ENCODE results near the gene CLASP2.
A peak's percentile ranks its signal among the peaks of the same experiment; 100 is the strongest.

Gene CLASP2

DNA sequence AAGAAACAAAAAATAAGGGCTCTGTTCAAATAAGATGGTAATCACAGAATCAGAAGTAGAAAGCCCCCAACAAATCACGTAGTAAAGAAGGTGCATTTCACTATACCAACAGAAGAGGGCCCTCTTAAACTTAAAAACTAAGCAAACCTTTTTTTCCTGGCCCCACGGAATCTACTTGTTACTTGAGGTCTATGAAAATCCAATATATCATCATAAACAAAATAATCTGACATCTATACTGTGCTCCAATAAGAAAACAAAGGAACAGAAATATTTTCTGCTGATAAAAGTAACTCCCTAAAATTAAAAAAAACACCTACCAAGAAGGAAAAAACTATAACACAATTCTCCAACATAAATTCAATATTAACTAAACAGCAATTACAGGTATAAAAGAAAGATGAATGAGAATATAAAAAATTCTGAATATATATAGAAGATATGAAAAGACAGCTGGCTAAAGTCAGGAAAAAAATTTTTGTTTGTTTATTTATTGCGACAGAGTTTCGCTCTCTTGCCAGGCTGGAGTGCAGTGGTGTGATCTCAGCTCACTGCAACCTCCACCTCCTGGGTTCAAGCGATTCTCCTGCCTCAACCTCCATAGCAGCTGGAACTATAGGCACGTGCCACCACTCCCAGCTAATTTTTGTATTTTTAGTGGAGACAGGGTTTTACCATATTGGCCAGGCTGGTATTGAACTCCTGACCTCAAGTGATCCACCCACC lies 81.8 kb downstream of the CLASP2 start:
- DNase-seq (ENCODE audit: low read depth), result peak; percentile 78

DNA sequence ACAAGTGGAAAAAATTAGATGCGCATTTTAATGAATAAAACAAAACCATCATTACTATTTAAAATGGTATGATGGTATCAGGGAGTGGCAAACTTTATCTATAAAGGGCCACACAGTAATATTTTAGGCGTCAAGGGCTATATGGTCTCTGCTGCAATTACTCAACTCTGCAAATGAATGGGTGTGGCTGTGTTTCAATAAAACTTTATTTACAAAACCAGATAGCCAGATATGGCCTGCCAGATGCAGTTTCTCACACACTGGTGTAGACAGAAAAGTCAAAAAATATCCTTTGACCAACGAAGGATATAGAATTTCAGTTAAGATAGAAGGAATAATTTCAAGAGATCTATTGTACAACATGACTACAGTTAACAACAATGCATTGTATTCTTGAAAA lies 83.8 kb downstream of the CLASP2 start:
- no peak for DNase-seq (ENCODE audit: low read depth)

DNA sequence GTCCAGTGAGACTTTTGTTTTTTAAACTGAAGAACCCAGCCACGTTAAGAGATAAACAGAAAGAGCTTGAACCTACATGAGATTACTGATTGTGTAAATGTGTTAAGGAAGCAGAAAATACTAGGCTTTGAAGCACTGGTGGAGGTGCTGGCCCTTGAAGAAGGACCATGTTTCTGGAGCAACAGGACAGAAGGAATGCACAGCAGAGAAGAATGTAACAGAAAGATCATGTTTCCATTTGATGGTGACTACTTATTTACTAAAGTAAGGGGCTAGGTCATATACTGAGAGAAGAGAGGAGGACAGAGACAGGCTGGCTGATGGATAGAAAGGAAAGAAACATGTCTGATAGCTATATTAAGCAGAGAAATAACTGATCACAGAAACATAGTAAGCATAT lies 88.8 kb downstream of the CLASP2 start:
- no peak for DNase-seq (ENCODE audit: low read depth)

DNA sequence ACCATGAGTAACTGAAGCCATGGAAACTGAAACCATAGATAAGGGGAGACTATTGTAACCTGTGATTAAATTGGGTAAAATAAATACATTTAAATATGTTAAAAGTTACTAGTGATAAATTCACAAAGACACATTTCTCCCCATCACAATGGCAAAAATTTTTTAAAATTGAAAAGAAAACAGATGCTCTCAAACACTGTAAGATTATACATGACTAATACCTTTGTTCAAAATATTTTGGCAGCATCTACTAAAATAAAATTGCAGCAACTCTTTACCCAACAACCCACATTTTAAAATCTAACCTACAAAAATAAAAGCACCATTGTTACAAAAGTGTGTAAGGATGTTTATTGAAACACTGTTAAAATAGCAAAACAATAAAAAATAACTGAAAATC lies 93.3 kb downstream of the CLASP2 start:
- no peak for DNase-seq (ENCODE audit: low read depth)

DNA sequence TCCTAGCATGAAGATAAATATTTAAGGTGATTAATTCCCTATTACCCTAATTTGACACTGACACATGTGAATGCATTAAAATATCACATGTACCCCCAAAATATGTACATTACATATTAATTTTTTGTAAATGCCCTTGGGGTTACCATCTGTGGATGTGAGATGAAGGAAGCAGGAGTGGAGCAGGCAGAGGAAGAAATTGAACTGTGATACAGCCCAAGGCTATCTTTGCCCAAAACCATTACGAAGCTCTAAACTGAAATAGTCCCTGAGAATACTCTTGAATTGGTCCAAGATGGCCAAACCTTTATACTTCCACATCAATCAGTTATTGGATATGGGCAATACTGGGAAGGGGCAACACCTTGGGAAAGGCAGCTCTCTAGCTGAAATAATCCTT lies 105.0 kb downstream of the CLASP2 start:
- no peak for DNase-seq (ENCODE audit: low read depth)

DNA sequence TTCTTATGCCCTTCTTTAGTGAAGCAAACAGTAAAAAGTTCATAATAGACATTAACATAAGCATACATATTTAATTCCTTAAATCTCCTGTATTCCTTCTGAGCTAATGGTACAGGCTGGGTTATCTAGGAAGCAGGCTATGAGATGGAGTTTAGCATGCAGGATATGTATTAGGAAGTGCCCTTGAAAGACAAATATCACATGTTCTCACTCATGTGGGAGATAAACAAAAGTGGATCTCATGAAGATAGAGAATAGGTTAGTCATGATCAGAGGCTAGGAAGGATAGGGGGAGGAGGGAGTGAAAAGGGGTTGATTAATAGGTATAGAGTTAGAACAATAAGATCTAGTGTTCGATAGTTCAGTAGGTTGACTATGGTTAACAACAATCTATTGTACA lies 105.4 kb downstream of the CLASP2 start:
- DNase-seq (ENCODE audit: low read depth), result no peak

DNA sequence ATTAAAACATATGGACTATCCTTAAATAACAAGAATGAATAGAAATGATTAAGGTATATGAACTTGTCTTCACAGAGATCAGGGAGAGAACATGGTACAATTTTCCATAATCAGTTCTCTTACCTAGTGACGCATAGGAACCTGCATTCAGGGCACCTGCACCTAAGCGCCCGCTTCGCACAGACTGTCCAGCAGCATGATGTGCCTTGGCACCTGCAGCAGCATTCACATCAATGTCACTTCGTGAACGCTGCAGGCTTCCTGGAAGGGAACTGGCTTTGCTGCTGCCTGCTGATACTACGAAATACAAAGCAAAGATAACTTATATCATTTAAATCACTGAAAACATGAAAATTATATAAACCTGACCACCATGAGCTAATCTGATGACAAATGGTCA lies 115.2 kb downstream of the CLASP2 start:
- no peak for DNase-seq (ENCODE audit: low read depth)

DNA sequence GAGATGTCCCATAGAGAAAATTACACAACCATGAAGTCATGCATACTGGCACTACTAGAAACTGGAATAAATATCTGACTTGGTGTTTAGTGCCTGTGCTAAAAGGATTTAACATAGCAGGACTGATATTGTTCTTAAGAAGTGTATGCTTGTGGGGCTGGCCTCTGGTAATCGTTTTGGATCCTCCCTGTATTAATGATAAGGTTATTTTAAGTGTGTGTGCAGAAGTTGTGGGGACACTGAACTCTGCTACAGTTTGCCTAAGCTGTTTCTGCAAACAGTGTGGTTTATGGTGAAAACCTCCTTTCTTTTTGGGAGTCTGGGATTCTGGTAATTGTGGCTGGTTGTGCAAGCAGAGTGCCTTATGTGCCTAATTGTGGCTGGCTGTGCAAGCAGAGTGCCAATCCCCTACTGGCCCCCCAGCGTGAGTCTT lies 120.8 kb downstream of the CLASP2 start:
- DNase-seq (ENCODE audit: low read depth), result no peak

DNA sequence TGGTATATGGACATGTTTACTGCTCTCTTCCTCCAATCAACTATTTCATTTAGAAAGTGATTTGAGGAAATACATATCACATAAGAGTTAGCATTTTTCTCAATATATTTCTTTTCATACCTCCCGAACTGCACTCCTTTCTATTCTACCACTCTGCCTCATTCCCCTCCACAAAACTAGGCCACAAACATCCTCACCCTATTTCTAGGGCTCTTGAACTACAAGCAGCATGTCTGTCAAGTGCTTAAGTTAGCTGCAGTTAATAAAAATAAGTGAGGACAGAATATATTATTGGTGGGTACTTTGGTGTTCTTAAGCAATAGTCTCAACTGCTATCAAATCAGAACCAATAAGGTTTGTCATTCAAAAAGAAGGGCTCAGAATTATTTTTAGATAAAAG lies 125.1 kb downstream of the CLASP2 start:
- no peak for DNase-seq (ENCODE audit: low read depth)

DNA sequence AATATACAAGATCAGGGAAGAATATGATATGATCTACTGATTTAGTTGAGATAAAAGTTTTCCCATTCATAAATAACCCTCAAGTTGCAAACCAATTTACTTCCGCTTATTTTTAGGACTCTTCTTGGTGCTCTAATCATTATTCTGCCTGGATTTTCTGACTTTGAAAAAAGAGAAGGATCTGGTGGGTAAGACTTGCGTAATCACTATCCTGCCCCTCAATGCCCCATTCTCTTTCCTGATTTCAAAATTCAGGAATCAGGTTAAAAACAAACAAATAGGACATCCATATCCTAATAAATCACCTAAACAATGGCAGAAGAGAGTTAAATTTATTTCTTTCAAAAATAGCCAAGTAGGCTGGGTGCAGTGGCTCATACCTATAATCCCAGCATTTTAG lies 127.5 kb downstream of the CLASP2 start:
- DNase-seq (ENCODE audit: low read depth), result no peak

DNA sequence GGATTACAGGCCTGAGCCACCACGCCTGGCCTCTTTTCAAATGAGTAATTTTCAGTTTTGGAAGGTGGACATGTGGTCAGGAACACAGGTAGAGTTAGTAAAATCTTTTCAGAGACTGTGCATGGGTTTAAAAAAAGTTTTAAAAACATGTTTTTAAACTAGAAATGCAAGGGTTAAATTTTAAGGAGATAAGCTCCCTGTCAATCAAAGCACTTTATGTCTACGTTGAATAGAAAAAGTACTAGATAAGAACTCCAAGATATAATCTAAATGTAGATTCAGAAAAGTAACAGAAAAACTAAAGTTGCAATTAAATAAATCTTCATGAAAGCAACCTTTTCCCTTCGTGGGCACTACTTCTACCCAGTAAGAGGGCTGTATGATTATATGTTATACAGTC lies 131.7 kb downstream of the CLASP2 start:
- DNase-seq (ENCODE audit: low read depth), result no peak

DNA sequence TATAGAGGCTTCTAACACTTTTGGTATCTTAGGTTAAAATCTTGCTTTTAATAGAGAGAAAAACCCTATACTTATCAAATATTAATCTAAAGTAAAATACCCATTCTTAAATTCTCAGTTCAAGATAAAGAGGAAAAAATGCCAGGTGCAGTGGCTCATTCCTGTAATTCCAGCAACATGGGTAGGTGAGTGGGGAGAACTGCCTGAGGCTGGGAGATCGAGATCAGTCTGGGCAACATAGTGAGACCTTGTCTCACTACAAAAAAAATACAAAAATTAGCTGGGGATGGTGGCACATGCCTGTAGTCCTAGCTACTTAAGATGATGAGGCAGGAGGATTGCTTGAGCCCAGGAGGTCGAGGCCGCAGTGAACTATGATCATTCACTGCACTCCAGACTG lies 135.8 kb downstream of the CLASP2 start:
- DNase-seq (ENCODE audit: low read depth), result no peak

DNA sequence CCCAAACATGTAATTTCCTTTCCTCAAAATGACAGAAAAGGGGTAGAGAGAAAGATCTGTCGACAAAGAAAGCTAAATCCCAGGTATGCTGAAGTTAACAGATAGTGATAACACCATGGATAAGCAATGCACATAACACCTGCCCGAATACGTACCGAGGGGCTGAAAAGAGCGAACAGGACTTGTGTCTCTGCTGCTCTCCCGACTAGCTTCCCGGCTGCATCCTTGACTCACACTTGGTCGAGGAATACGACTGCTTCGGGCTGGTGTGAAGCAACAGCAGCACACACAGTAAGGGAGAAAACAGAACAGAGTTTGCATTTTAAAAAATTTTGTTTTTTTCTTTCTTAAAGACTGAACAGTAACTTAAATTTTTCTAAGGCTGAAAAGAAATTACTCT lies 136.4 kb downstream of the CLASP2 start:
- DNase-seq (ENCODE audit: low read depth), result no peak

DNA sequence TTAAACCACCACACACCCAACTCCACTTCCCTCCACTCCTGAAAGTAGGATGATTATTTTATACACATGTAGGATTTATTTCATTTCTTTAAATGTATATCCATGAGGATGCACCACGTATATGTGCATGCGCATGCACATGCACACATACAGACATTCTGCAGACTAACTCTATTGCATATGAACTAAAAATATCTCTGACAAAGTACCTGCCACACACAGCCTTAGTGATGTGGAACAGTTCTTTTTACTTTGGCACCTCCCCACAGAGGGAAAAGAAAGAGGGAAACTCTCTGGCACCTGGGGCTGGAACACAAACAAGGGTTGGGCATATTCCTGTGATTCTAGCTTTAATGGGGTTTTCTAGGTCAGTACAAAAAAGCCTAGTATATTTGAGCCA lies 138.2 kb downstream of the CLASP2 start:
- no peak for DNase-seq (ENCODE audit: low read depth)

DNA sequence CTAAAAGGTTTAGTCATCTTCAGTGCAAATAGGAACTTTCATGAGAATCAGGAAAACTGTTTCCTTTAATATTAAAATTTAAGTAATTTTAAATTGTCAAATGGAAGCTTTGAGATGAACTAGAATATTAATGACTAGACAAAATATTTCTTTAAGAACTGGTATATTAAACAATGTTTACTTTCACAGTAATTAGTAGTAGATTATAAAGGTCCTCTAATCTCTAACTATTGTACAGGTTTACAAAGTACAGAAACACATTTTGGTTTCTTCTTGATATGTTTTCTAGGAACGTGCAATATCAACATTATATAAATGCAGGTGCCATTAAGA lies 138.9 kb downstream of the CLASP2 start:
- no peak for DNase-seq (ENCODE audit: low read depth)

DNA sequence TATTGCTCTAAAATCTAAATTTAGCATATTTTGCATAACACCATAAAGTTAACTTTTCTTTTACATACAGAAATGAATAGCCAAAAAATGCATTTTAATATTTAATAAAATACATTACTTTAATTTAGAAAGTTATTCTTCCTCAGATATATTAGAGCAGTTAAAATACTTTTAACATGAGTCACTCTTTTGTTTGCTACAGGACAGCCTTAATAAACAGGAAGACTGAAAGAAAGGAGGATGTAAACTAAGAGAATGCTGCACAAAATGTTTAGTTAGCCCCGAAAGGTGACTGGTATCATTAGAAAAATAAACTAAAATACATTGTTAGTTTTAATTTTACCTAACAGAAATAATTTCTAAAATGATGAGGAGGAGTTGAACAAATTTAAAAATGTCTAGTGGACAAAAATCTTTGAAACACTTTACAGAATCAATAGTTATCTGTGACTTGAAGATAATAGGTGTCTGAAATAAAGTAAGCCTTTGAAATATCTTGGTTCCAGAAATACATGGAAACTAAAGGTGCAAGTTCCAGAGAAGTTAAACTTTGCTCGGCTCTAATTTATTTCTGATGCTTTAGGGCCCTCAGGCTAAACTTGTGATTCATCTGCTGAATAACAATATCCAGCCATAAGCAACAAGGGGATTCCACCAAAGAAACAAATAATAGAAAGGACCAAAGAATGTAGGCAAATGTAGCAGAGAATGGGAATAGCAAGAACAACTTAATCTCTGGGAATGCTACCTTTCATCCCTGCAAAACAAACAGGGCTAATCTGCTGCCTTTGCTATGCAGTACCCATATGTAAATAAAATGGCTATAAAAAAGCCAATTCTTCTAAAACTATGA lies 139.5 kb downstream of the CLASP2 start:
- DNase-seq (ENCODE audit: low read depth), result peak; percentile 85

DNA sequence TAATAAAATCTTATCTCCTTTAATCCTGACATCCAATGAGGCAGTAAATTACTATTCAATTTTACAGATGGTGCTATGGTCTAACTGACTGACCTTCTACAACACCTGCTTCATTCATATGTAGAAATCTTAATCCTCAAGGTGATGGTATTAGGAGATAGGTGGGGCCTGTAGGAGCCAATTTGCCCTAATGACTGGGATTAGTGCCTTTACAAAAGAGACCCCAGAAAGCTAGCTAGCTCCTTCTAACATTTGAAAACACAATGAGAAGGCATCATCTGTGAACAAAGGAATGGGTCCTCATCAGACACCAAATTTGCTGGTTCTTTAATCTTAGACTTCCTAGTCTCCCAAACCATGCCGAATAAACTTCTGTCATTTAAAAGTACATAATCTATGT lies 140.5 kb downstream of the CLASP2 start:
- no peak for DNase-seq (ENCODE audit: low read depth)

DNA sequence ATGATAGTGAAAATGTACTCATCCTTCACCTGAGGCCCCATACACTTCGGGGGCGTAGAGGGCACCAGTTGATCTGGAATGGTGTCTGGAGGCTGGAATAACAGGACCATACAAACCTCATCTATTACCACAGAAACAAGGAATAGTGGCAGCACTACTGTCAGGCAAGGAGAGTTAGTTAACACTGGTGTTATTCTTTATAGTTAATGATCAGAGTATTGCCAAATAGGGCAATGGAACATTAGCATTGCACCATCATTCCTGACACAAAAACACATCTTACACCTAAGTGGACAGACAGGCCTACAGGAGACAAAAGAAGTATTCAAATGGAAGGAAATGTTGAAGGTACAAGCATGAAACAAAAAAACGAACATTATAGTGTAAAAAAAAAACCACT lies 140.9 kb downstream of the CLASP2 start:
- DNase-seq (ENCODE audit: low read depth), result no peak

DNA sequence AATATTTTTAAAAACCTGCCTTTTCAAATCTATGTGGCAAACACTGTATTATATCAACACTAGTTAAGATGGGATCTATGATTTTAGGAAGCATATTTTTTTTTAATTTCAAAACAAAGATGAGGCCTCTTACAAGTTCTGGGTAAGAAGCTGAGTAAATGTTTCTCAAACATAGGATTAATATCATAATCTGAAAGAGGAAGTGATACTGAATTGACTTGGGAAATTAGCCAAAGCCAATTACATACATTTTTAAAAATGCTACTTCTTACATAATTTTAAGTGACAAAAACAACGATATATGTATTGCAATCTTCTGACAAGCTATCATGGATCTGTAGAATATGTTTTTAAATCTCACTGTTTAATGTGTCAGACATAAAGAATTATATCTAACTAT lies 142.7 kb downstream of the CLASP2 start:
- DNase-seq (ENCODE audit: low read depth), result no peak

DNA sequence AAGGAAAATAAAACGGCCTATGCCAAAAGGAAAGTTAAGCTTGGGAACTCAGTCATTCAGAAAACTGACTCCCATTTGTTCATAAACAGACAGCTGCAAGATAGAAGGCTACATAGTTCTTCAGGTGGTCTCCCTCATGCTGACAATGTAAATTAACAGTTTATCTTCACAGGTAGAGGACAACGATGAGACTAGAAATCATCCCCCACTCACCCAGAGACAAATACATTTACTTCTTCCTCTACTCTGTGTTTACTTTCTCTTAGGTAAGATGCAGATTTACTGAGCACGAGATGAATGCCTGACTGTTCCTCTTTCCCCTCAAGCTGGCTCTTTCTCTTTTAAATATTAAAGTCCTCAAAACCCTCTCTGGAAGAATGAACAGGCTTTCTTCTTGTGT lies 160.2 kb downstream of the CLASP2 start:
- DNase-seq (ENCODE audit: low read depth), result no peak

DNA sequence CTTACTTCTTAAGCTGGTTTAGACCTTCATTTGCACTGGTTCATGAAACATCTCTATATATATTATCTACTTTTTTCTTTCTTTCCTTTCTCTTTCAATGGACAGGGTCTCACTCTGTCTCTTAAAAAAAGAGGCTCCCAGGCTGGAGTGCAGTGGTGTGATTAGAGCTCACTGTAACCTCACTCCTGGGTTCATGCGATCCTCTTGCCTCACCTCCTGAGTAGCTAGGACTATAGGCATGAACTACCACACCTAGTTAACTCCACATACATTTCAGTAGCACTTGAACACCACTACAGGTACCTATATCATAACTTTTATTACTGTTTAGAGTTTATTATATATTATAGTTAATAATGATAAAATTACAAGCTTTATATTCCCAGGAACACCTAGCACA lies 160.8 kb downstream of the CLASP2 start:
- no peak for DNase-seq (ENCODE audit: low read depth)

DNA sequence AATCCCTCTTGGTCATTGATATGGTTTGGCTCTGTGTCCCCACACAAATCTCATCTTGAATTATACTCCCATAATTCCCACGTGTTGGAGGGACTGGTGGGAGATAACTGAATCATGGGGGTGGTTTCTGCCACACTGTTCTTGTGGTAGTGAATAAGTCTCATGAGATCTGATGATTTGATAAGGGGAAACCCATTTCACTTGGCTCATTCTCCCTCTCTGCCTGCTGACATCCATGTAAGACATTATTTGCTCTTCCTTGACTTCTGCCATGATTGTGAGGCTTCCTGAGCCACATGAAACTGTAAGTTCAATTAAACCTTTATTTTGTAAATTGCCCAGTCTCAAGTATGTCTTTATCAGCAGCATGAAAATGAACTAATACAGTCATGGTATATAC lies 171.0 kb downstream of the CLASP2 start:
- DNase-seq (ENCODE audit: low read depth), result no peak

DNA sequence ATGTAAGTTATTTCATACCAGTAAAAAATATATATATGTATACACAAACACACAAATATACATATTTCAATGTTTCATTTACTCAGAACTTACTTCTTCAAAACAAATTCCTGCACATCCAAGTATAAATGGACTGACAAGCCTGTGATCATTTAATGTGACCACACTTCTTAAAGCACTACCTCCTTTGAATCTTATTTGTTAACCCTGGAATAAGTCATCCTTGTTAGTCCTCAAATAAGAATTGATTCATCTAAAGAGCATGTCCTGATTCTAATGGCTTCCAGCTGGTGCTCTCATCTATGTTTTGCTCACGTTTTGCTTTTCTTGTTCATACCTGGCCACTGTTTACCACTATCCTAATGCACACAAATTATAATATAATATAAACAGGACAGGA lies 173.9 kb downstream of the CLASP2 start:
- peak; percentile 23 for DNase-seq (ENCODE audit: low read depth)

DNA sequence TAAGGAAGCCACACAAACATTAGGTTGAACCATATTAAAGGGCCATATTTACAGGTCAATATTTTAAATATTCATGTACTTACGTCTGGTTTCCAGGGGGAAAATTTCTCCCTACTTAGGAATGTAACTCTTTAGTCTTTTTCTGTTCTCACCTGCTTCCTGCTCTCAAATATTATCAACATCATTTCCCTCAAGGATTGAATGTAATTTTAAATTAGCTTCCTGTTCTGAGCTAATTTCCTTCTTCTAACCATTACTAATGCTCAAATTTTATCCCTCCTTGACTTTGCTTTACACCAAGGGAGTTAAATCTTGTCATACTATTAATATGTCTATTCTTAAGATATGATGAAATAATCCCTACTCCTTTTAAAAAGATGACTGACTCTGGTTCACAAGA lies 174.5 kb downstream of the CLASP2 start:
- DNase-seq (ENCODE audit: low read depth), result no peak
